Caco-2 (cell line): ENCODE data around the gene WWOX. TPM values are rescaled to one million over a fixed set of nuclear protein-coding genes. Genes with fewer than 3 reads are reported as not detected.

Source experiments
- BruUV-seq: library from RNA; stranded (reverse); fragments of 400-500 nt; replicated peaks from 2 replicates; lab custom pipeline; 2021; lab: Mats Ljungman, UMichigan
- CTCF ChIA-PET: fragments of 300-600 bp; sonication (Branson Sonifier 250); formaldehyde crosslinking; loops from one replicate; lab custom pipeline; 2022; ENCODE audit warnings: antibody characterized with exemption; lab: Charles Lee
- POLR2A ChIA-PET: fragments of 300-600 bp; sonication (Branson Sonifier 250); formaldehyde crosslinking; loops from one replicate; lab custom pipeline; 2022; ENCODE audit warnings: antibody characterized with exemption; lab: Charles Lee
- DNase-seq, 2 experiments: peaks; one replicate each; pipeline versions ENCODE4 v3.0.0 to v3.0.0-alpha.2; 2020 to 2022
- H3K27me3 ChIP-seq: replicated peaks from 2 replicates; pipeline ENCODE4 v1.6.0; 2011; ENCODE audit warnings: low read length; ENCODE audit not compliant: control insufficient read depth, insufficient read depth
- H3K36me3 ChIP-seq: 2 replicates; pipeline ENCODE4 v1.5.1; 2011; ENCODE audit warnings: low read length; ENCODE audit not compliant: control insufficient read depth, insufficient read depth
- H3K4me1 ChIP-seq: fragments of 250-450 bp; sonication (Bioruptor Pico); 2 replicates; pipeline ENCODE4 v1.5.1; 2020; ENCODE audit warnings: mild to moderate bottlenecking
- H3K4me3 ChIP-seq: 2 replicates; pipeline ENCODE4 v1.5.1; 2011; ENCODE audit warnings: low read depth, mild to moderate bottlenecking, control low read depth, low read length
- H3K9me3 ChIP-seq: fragments of 250-450 bp; sonication (Bioruptor Pico); 2 replicates; pipeline ENCODE4 v1.5.1; 2020; ENCODE audit warnings: mild to moderate bottlenecking, moderate library complexity
- H3K27ac Mint-ChIP-seq: one replicate; pipeline ENCODE4 v1.8.0; 2022; ENCODE audit warnings: mixed read lengths; ENCODE audit not compliant: unreplicated experiment
- H3K27me3 Mint-ChIP-seq: one replicate; pipeline ENCODE4 v1.8.0; 2022; ENCODE audit warnings: mixed read lengths; ENCODE audit not compliant: insufficient read depth, unreplicated experiment
- H3K36me3 Mint-ChIP-seq: one replicate; pipeline ENCODE4 v1.8.0; 2022; ENCODE audit warnings: mild to moderate bottlenecking, mixed read lengths; ENCODE audit not compliant: insufficient read depth, unreplicated experiment
- H3K4me1 Mint-ChIP-seq: one replicate; pipeline ENCODE4 v1.8.0; 2022; ENCODE audit warnings: low read depth, mixed read lengths; ENCODE audit not compliant: unreplicated experiment
- H3K4me3 Mint-ChIP-seq: one replicate; pipeline ENCODE4 v1.8.0; 2022; ENCODE audit warnings: mild to moderate bottlenecking, moderate library complexity, mixed read lengths; ENCODE audit not compliant: unreplicated experiment
- H3K9me3 Mint-ChIP-seq: one replicate; pipeline ENCODE4 v1.8.0; 2022; ENCODE audit warnings: mixed read lengths; ENCODE audit not compliant: unreplicated experiment
- intact Hi-C: fragments of 100-400 bp; cut with micrococcal nuclease; formaldehyde crosslinking; loops from one replicate; pipeline ENCODE4 v1.10.0; 2022; ENCODE audit not compliant: unreplicated experiment
- total RNA-seq: library from RNA; stranded (reverse); gene quantifications from 2 replicates; pipeline ENCODE4 v1.2.3, GENCODE V29; 2022
- TF ChIP-seq, protein P1 (sequence below), 2 experiments: fragments of 200-600 bp in 1 of 2; IDR thresholded peaks; 1 replicate in 1 of 2; 2 replicates in 1 of 2; pipeline versions ENCODE4 v1.5.1 to v1.8.0; 2011 to 2022; ENCODE audit warnings: antibody characterized with exemption in 1 of 2, control low read depth in 1 of 2, inconsistent platforms in 1 of 2, low read depth in 1 of 2, low read length in 1 of 2, mild to moderate bottlenecking in 1 of 2, moderate library complexity in 1 of 2; ENCODE audit not compliant: insufficient read depth in 1 of 2, severe bottlenecking in 1 of 2, unreplicated experiment in 1 of 2

Gene WWOX
- total RNA-seq, 1 experiment from 2014 or later: 45.0 TPM

DNA sequence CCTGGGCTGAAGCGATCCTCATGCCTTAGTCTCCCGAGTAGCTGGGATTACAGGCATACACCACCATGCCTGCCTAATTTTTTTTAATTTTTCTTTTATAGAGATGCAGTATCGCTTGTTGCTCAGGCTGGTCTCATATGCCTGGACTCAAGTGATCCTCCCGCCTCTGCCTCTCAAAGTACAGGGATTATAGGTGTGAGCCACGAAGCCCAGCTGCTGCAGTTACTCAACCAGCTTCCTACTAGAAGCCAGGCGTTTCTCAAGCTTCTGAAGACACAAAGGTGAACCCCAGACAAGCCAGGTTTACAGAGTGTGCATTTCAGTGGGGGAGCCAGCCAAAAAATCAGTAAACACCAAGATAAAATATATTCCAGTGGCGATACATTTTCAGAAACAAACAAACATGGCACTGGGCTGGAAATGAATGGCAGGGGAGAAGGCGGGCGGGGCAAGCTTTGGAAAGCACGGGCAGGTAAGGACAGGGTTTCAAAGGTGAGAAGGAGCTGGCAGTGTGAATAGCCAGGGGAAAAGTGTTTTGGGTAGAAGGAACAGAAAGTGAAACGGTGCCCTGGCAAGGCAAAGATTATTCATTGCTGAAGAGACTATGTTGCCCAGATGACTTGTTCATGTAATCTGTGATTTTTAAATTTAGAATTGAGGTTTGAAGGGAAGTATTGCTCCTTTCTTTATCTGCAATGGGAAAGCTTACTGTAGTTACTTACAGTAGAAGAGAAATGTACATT lies 471.1 kb downstream of the WWOX start:
- no peak overlapping the region for H3K4me3 Mint-ChIP-seq
- DNase-seq: no peak
- CTCF ChIA-PET: no interaction called here
- no peaks in the 10 kb centered on the region for H3K27me3 Mint-ChIP-seq
- H3K4me1 Mint-ChIP-seq: no peaks in the 10 kb centered on the region
- peaks cover 2% of the 10 kb centered on the region for H3K9me3 Mint-ChIP-seq
- TF ChIP-seq, protein P1, sequence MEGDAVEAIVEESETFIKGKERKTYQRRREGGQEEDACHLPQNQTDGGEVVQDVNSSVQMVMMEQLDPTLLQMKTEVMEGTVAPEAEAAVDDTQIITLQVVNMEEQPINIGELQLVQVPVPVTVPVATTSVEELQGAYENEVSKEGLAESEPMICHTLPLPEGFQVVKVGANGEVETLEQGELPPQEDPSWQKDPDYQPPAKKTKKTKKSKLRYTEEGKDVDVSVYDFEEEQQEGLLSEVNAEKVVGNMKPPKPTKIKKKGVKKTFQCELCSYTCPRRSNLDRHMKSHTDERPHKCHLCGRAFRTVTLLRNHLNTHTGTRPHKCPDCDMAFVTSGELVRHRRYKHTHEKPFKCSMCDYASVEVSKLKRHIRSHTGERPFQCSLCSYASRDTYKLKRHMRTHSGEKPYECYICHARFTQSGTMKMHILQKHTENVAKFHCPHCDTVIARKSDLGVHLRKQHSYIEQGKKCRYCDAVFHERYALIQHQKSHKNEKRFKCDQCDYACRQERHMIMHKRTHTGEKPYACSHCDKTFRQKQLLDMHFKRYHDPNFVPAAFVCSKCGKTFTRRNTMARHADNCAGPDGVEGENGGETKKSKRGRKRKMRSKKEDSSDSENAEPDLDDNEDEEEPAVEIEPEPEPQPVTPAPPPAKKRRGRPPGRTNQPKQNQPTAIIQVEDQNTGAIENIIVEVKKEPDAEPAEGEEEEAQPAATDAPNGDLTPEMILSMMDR (IDR thresholded peaks at IDR 0.05; ENCODE audit: insufficient read depth in 1 of 2, low read depth in 1 of 2, low read length in 1 of 2, severe bottlenecking in 1 of 2, unreplicated experiment in 1 of 2): no peak
- H3K27ac Mint-ChIP-seq: no peak overlapping the region
- POLR2A ChIA-PET: no interaction called here
- Histone ChIP-seq H3K9me3 (no peaks in the 10 kb centered on the region), H3K36me3 (no peaks in the 10 kb centered on the region), H3K27me3 (no peaks in the 10 kb centered on the region), H3K4me1 (no peaks in the 10 kb centered on the region), H3K4me3 (no peak overlapping the region)
- no TSS peak for BruUV-seq
- intact Hi-C loops: loop anchor here (5.0 kb wide), 1 partner anchor 343 kb away; no protein-coding TSS in a partner anchor
- no peaks in the 10 kb centered on the region for H3K36me3 Mint-ChIP-seq

DNA sequence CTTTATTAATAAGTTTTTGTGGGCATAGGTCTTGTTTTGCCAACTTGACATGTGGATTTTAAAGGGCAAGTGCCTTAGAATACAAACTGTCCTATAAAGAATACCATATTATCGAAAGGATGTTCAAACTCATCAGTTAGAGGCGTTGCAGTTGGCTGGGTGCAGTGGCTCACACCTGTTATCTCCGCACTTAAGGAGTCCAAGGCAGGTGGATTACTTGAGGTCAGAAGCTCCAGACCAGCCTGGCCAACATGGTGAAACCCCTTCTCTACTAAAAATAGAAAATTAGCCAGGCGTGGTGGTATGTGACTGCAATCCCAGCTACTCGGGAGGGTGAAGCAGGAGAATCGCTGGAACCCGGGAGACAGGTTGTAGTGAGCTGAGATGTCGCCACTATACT lies 472.0 kb downstream of the WWOX start:
- Mint-ChIP-seq H3K9me3 (no peaks in the 10 kb centered on the region), H3K27me3 (no peaks in the 10 kb centered on the region), H3K4me3 (no peak overlapping the region), H3K27ac (no peak overlapping the region), H3K4me1 (no peaks in the 10 kb centered on the region), H3K36me3 (no peaks in the 10 kb centered on the region)
- H3K9me3 ChIP-seq: no peaks in the 10 kb centered on the region
- no peaks in the 10 kb centered on the region for H3K27me3 ChIP-seq
- H3K4me3 ChIP-seq: no peak overlapping the region
- ChIA-PET CTCF (no interaction called here), POLR2A (no interaction called here)
- DNase-seq: no peak
- H3K4me1 ChIP-seq: no peaks in the 10 kb centered on the region
- TF ChIP-seq, protein P1 (IDR thresholded peaks at IDR 0.05; ENCODE audit: insufficient read depth in 1 of 2, low read depth in 1 of 2, low read length in 1 of 2, severe bottlenecking in 1 of 2, unreplicated experiment in 1 of 2): no peak
- BruUV-seq: no TSS peak
- intact Hi-C loops: loop anchor here (5.0 kb wide), 1 partner anchor 344 kb away; no protein-coding TSS in a partner anchor
- no peaks in the 10 kb centered on the region for H3K36me3 ChIP-seq

DNA sequence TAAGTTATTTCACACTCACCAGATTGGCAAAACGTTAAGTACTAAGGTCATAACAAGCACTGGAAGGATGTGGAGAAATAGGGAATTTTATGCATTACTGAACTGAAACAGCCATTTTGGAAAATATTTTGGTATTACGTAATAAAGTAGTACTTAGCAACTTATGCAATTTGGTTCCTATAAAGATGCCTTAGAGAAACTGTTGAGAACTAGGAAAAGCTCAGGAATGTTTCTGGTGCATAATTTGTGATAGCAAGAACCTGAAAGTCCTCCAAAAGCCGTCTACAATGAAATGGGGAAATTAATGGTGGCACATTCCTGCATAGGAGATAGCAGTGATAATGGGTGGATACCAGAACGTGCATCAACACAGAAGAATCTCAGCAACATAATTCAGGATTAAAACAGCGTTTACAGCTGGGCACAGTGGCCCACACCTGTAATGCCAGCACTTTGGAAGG lies 472.5 kb downstream of the WWOX start:
- POLR2A ChIA-PET: no interaction called here
- Histone ChIP-seq H3K4me1 (no peaks in the 10 kb centered on the region), H3K27me3 (no peaks in the 10 kb centered on the region), H3K36me3 (no peaks in the 10 kb centered on the region), H3K4me3 (no peak overlapping the region), H3K9me3 (no peaks in the 10 kb centered on the region)
- intact Hi-C loops: loop anchor here (5.0 kb wide), 1 partner anchor 345 kb away; no protein-coding TSS in a partner anchor
- Mint-ChIP-seq H3K27ac (no peak overlapping the region), H3K36me3 (no peaks in the 10 kb centered on the region), H3K27me3 (no peaks in the 10 kb centered on the region), H3K9me3 (no peaks in the 10 kb centered on the region), H3K4me3 (no peak overlapping the region), H3K4me1 (no peaks in the 10 kb centered on the region)
- BruUV-seq: no TSS peak
- TF ChIP-seq, protein P1 (IDR thresholded peaks at IDR 0.05; ENCODE audit: insufficient read depth in 1 of 2, low read depth in 1 of 2, low read length in 1 of 2, severe bottlenecking in 1 of 2, unreplicated experiment in 1 of 2): no peak
- CTCF ChIA-PET: no interaction called here
- no peak for DNase-seq
